GM21619 (cell line): ENCODE measurements around the gene ADAM12.

ENCODE experiments used
- ATAC-seq: cut with Tn5 transposase; IDR thresholded peaks from one replicate; pipeline ENCODE4 v1.9.1; 2021; ENCODE audit not compliant: unreplicated experiment

Gene ADAM12

GRCh38 chr10:126090911-126091728 lies 297.2 kb downstream of the ADAM12 start:
- no peak for ATAC-seq

- ATAC-seq = no peak
Observed at GRCh38 chr10:126090443-126090842, 297.8 kb downstream of the ADAM12 start.

GRCh38 chr10:126087796-126088505 lies 300.3 kb downstream of the ADAM12 start:
- ATAC-seq = no peak

GRCh38 chr10:126087153-126087680 lies 301.1 kb downstream of the ADAM12 start:
- ATAC-seq = no peak

- ATAC-seq = no peak
Observed at GRCh38 chr10:126085806-126086205, 302.5 kb downstream of the ADAM12 start.

- ATAC-seq = no peak
Observed at GRCh38 chr10:126084369-126084768, 303.9 kb downstream of the ADAM12 start.

GRCh38 chr10:126083009-126083408 lies 305.3 kb downstream of the ADAM12 start:
- ATAC-seq = no peak

- ATAC-seq = no peak
Observed at GRCh38 chr10:126081841-126082466, 306.3 kb downstream of the ADAM12 start.

- ATAC-seq = no peak
Observed at GRCh38 chr10:126080879-126081411, 307.3 kb downstream of the ADAM12 start.

GRCh38 chr10:126080291-126080825 lies 307.9 kb downstream of the ADAM12 start:
- ATAC-seq = no peak

- no peak for ATAC-seq
Observed at GRCh38 chr10:126075009-126075408, 313.3 kb downstream of the ADAM12 start.

- ATAC-seq = no peak
Observed at GRCh38 chr10:126074291-126074690, 314.0 kb downstream of the ADAM12 start.

- no peak for ATAC-seq
Observed at GRCh38 chr10:126073606-126074005, 314.7 kb downstream of the ADAM12 start.

GRCh38 chr10:126072622-126073021 lies 315.7 kb downstream of the ADAM12 start:
- ATAC-seq = no peak

GRCh38 chr10:126070476-126071215 lies 317.6 kb downstream of the ADAM12 start:
- no peak for ATAC-seq

GRCh38 chr10:126068322-126068721 lies 320.0 kb downstream of the ADAM12 start:
- ATAC-seq = no peak

GRCh38 chr10:126066456-126066855 lies 321.8 kb downstream of the ADAM12 start:
- no peak for ATAC-seq

GRCh38 chr10:126065751-126066377 lies 322.4 kb downstream of the ADAM12 start:
- no peak for ATAC-seq

- ATAC-seq = no peak
Observed at GRCh38 chr10:126064512-126064911, 323.8 kb downstream of the ADAM12 start.

GRCh38 chr10:126063353-126063791 lies 324.9 kb downstream of the ADAM12 start:
- no peak for ATAC-seq
